ENCODE measurements around the gene USP40.

Gene USP40

GRCh38 chr2:233495503-233496496, 70.8 kb downstream of the USP40 start:
- DNase-seq = no peak

- DNase-seq = no peak
These were observed 73.8 kb downstream of the USP40 start for GRCh38 chr2:233492751-233493150.

GRCh38 chr2:233492078-233492477, 74.5 kb downstream of the USP40 start:
- DNase-seq = no peak

GRCh38 chr2:233491326-233491725, 75.3 kb downstream of the USP40 start:
- no peak for DNase-seq

- DNase-seq = no peak
These were observed 75.8 kb downstream of the USP40 start for GRCh38 chr2:233490831-233491230.

- DNase-seq = no peak
These were observed 76.9 kb downstream of the USP40 start for GRCh38 chr2:233489666-233490065.

- DNase-seq = no peak
These were observed 77.4 kb downstream of the USP40 start for GRCh38 chr2:233489143-233489542.

GRCh38 chr2:233487748-233488345, 78.7 kb downstream of the USP40 start:
- DNase-seq = no peak

GRCh38 chr2:233486778-233487552, 79.6 kb downstream of the USP40 start:
- no peak for DNase-seq

GRCh38 chr2:233486357-233486756, 80.2 kb downstream of the USP40 start:
- DNase-seq = no peak

GRCh38 chr2:233485726-233486125, 80.9 kb downstream of the USP40 start:
- no peak for DNase-seq

- no peak for DNase-seq
These were observed 84.0 kb downstream of the USP40 start for GRCh38 chr2:233482616-233483015.

GRCh38 chr2:233481368-233482142, 85.0 kb downstream of the USP40 start:
- DNase-seq = no peak

- DNase-seq = no peak
These were observed 85.9 kb downstream of the USP40 start for GRCh38 chr2:233480490-233481202.

- DNase-seq = no peak
These were observed 86.7 kb downstream of the USP40 start for GRCh38 chr2:233479616-233480489.

- DNase-seq = no peak
These were observed 88.8 kb downstream of the USP40 start for GRCh38 chr2:233477548-233478433.

GRCh38 chr2:233476651-233477547, 89.7 kb downstream of the USP40 start:
- no peak for DNase-seq

- no peak for DNase-seq
These were observed 90.5 kb downstream of the USP40 start for GRCh38 chr2:233476063-233476410.

Data from NCI-H774 (cell line).